Stimulated activated CD4-positive, alpha-beta T cell treated with anti-CD3 and anti-CD28 coated beads, Interleukin-1b, Interleukin-23, amount 100 ng/mL, for 48 hours (primary cell): ENCODE results near the gene TRAF7.

Experiments used
- DNase-seq: peaks from one replicate; pipeline ENCODE4 v3.0.0-alpha.2; 2020

TRAF7 gene

DNA sequence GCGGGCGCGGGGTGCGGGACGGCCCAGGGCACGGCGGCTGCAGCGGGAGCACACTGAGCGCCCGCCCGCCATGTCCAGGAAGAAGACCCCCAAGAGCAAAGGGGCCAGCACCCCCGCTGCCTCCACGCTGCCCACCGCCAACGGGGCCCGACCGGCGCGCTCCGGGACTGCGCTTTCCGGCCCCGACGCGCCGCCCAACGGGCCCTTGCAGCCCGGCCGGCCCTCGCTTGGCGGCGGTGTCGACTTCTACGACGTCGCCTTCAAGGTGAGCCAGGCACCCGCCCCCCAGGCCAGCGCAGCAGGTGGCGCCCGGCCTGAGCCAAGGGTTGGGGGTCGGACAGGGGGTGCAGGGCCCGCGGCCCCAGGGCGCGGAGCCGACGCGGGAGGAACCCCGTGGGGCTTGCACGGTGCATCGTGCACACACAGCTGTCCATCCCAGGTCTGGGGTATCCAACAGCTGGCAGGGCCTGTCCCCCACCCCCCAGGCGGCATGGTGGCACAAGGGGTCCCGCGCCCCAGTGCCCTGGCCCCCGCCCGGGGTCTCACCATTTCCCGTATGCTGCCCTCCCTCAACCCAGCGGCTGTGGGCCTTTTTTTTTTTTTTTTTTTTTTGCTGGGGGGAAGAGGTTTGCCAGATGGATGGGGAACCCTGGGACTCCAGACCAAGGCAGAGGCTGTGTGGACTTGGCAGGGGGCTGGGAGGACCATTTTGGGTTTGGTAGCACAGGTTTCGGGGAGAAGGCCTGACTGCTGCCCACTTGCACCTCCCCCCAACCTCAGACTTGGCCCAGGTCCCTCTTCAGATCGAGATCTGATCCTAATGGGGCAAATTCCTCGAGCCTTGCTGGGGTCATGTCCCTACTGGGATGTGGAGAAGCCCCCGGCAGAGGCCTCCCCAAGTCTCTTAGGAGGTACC is 6.6 kb upstream of the TRAF7 start:
- no peak for DNase-seq

DNA sequence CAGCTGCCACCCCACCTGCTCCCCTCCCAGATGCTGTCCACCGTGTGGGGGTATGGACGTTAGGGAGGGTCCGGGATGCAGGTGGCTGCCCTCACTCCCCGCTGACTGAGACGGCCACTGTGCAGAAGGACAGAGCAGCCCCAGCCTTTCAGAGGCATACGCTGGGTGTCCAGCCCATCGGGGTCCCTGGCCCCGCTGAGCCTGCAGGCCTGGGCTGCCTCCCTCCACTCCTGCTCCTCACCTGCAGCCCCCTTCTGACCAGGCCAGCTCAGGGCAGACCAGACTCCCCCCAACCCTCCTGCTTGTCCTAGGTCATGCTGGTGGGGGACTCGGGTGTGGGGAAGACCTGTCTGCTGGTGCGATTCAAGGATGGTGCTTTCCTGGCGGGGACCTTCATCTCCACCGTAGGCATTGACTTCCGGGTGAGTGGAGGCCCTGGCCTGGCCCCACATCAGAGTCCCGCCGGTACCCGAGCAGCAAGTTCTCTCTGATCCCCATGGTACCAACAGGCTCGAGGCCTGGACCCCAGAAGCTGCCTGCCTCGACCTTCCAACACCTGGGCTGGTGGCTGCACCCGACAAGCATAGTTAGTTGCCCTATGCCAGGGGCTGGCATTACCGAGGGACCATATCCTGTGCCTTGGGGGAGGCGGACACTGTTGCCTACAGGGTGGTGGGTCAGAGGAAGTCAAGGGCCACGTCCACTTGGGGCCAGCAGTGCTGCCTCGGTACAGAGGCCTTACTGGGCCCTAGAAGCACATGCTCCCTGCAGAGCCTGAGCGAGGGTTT is 5.8 kb upstream of the TRAF7 start:
- DNase-seq, result no peak

DNA sequence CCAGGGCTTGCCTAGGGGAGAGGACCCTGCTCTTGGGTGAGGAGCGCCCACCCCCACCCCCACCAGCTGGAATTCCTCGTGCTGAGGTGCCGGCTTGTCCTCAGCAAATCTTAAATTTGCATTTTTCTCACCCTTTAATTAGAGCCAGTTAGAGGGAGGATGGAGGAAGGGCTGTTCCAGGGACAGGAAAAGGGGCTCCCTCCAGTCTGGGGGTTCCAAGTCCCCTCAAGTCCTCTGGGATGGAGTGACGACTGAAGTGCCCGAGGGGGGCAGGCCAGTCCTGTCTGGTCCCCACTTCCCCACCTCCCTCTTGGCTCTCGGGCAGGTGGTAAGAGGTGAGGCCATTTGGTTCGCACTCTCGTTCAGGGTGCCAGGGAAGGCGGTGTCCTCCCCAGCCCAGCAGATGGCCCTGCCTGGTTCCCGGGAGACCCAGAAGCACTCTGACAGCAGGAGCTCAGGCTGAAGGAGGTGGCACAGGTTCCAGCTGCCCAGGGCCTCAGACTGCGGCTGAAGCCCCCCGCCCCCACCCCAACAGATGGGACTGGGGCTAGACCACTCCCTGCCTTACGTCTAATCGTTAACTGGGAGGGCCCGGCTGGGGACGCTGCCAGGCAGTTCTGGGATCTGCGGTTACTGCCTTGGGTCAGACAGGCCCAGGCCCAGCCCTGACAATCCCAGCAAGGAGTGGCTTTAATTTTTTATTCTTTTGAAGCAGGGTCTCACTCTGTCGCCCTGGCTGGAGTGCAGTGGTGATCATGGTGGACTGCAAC is 5.0 kb upstream of the TRAF7 start:
- DNase-seq, result no peak

DNA sequence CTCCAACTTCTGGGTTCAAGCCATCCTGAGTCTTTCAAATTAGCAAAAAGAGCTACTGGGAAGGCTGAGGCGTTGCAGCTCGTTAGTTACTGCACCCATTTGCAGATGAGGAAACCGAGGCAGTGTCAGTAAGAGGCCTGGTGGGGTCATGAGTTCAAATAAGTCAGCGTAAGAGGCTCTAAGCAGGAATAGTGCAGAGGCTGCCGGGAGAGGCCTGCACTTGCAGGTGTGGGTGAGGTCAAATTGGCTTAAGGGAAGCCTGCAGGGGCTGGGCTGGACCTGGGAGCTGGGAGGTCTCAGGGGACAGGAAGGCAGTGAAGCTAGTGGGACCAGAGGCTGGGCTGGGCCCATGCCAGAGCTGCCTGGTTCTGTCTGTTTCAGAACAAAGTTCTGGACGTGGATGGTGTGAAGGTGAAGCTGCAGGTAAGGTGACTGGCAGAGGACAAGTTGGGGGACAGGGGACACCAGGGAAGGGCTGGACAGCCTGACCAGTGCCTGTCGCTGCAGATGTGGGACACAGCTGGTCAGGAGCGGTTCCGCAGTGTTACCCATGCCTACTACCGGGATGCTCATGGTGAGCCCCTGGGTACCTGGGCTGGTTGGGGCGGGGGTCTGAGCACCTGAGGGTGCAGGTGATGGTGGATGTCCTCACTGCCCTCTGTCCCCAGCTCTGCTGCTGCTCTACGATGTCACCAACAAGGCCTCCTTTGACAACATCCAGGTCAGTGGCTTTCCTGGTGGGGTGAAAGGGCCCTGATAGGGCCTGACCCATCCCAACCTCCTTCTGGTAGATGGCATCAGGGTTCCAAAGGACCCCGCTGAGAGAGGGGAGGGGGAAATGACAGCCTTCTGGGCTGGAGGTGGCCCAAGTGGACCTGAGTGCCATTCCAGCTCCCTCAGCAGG is 4.1 kb upstream of the TRAF7 start:
- no peak for DNase-seq

DNA sequence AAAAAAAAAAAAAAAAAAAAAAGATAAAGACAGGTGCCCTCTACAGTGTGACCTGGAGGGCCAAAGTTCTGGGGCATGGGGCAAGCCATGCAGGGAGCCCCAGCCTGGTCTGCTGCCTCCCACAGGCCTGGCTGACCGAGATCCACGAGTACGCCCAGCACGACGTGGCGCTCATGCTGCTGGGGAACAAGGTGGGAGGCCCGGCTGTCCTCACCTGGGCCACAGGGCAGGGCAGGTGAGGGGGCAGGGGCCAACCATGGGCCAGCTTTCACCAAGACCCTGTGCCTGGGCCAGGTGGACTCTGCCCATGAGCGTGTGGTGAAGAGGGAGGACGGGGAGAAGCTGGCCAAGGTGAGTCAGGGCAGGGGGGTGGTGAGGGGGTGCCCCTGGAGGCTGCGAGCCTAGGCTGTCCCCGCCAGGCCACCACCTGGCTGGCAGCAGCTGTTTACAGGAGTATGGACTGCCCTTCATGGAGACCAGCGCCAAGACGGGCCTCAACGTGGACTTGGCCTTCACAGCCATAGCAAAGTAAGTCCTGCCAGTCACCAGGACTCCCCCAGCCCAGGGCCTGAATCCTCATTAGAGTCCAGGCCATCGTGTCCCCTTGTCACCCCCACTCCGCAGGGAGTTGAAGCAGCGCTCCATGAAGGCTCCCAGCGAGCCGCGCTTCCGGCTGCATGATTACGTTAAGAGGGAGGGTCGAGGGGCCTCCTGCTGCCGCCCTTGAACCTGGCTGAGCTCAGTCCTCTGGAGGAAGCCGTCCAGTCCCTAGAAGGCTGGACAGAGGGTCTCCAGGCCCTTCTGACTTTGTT is 2.7 kb upstream of the TRAF7 start:
- peak; percentile 42 for DNase-seq

DNA sequence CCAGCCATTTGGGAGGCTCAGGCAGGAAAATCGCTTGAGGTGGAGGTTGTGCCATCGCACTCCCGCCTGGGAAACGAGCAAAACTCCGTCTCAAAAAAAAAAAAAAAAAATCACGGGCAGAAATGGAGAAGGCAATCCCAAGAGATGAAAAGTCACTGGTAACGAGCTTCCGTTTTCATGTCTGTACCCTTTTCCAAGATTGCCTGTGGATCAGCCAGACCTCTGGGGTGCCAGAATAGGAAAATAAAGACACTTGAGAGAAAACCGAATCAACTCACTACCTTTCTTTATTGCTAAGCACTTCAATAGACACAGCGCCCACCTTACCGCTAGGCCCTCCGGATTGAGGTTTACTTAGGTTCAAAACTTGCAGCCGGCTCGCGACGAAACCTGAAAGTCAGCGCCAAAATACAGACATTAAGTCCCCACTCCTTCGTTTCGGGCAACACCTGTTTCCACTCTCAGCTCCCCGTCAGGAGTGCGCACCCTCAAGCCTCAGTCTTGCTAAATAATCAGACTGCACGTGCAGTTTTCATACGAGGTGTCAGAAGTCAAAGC is 970 bp upstream of the TRAF7 start:
- no peak for DNase-seq

DNA sequence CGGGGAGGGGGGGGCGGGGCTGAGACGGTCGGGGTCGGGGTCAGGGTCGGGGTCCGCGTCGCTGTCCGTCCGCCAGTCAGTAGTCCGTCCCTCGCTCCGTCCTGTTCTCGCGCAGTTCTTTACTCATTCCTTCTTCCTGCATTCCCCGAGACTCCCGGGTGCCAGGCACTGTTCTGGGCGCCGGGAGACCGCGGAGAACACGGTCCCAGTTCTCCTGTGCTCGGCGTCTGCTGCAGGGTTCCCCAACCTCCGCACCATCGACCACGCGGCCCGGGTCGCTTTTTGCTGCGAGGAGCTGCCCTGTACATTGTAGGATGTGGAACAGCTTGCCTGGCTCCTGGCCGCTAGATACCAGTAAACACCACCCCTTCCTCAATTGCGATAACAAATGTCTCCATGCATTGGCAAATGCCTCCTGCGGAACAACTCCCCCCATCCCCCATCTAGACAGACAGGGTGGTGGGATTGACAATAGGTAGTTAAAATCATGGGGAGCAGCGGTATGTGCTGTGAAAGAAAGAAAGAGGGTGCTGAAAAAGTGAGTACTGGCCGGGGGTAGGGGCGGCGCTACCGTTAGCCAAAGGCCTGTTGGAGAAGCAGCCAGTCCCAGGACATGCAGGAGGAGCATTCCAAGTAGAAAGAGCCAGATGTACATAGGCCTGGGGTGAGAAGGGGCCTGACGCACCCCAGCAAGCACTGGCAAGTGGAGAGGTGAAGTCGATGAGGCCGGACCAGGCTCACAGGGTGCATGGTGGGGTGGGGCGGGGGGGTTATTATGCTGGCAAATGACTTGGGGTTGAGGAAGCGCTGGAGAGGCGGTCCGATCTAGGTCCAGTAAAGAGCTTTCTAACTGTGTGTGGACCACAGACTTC is 631 bp downstream of the TRAF7 start:
- DNase-seq, result no peak

DNA sequence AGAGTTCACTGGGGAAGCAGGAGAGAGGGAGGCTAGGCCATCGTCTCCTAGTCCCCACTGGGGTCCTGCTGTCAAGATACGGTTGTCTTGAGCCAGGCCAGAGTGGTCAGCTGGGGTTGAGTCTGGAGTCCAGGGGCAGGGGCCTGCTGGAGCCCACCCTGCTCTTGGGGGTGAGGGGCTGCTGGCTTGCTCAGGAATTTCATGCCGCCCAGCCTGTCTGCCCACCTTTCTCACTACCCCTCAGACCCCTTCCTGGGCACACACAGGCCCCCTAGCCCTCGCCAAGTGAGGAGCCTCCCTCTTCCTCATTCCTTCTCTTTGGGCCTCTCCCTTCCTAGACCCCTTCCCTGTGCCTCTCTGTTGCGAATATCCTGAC is 1.3 kb downstream of the TRAF7 start:
- DNase-seq, result no peak

DNA sequence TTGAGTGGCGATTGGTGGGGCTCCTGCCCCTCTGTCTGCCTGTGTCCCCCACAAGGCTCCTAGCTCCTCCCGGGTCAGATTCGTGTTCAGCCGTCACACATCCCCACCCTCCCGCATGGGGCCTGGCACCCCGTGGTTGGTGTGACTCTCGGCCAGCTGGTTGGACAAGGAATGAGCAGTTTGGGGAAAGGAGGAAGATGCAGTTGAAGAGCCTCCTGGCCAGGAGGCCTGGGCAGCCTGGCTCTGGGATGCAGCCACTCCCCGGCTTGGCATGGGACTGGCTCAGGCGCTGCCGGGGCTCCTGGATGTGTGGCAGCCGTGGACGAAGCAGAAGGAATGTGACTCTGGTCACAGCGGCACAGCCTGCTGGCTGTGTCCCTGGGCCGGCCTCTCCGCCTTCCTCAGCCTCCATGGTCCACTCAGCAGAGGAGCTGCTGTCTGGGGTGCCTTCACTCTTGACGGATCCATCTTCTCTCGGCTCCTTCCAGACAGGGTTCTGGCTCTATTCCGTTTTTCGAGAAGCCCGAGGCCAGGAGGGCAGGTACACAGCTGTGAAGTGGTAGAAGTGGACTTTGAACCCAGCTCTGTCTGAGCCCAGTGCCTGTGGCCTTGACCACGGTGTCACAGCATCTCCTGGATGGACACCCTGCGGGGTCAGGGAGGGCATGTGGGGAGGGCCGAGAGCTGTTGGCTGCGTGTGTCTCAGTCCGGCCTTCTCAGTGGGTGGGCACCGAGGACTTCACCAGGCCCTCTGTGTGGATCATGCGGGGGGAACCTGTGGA is 2.1 kb downstream of the TRAF7 start:
- no peak for DNase-seq

DNA sequence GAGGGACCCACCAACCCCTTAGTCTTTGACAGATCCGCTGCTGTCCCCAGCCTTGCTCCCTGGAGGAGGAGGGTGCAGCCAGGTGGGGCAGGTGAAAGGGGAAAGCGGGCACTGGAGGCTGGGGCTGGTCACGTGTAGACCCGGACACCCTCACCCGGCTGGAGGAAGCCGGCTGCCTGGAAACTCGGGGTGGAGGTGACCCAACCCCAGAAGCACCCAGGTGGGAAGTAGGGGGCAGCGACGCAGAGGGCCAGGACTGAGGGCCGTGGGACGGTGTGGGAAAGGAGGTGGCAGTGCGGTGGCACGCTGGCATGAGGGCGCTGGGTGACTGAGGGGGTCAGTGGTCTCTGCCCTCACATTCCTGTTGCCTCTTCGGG is 2.7 kb downstream of the TRAF7 start:
- DNase-seq, result no peak

DNA sequence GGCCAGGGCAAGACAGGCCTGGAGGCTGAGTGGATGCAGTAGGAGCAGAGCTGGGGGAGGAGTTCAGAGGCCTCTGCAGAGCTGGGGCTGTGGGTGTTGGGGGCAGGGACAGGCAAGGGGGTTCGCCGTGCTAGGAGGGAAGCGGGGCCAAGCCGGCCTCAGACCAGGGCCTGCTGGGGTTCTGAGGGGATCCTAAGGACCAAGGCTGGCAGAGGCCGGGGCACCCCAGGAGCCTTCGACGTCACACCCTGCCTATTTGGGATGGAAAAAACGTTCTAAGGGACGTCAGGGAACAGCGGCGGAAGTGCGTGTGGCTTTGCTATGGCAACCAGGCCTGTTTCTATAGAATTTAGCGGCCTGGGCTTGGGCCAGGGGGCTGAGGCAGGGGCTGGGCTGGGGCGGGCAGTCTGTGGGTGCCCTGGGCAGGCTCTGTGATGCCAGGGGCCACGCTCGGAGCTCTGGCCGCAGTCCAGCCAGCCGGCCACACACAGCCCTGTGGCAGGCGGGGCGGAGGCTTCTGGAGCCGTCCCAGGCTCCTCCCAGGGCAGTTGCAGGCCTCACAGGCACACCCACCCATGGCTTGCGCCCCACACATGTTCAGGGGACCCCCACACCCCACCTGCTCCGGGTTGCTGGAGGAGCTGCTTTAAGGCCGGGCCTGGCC is 3.7 kb downstream of the TRAF7 start:
- DNase-seq, result no peak

DNA sequence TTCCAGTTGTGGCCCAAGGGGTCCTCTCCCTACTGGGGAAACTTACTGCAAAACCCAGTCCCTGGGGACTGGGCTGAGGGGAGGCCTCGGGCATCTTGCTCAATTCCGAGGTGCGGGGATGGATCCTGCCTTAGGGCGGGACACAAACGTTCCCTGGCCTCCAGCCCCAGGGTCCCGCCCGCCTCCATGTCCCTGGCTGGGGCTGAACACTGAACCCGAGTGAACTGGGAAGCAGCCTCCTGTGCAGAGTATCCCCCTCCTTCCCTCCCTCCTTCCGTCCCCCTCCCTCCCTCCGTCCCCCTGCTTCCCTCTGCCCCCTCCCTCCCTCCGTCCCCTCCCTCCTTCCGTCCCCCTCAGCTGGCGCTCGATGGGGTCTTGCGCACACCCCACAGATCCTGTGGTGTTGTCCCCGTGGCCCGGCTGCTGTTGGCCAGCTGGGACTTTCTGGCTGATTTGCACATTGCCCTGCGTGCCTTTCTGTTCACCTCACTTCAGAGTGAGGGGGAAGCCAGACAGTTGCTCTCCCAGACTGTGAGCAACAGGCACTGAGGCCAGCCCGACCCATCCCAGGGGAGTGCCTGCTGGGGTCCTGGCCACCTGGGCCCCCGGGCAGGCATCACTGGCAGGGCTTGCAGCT is 5.5 kb downstream of the TRAF7 start:
- no peak for DNase-seq

DNA sequence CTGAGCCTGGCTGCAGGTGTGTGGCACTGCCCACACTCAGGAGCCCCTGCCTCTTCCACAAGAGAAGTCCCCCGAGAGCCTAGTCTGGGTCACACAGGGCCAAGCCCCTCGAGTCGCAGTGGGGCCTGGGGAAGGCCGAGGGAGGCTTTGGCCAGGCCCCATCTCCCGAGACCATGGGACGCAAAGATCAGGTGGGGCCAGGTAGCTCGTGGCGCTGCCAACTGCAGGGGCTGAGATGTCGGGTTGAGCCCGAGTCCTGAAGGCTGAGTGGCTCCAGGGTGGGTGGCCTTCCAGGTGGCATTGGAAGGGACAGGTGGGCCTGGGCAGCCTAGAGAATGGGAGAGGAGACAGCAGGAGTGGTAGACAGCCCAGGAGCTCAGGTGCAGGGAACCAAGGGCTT is 6.3 kb downstream of the TRAF7 start:
- DNase-seq, result no peak

DNA sequence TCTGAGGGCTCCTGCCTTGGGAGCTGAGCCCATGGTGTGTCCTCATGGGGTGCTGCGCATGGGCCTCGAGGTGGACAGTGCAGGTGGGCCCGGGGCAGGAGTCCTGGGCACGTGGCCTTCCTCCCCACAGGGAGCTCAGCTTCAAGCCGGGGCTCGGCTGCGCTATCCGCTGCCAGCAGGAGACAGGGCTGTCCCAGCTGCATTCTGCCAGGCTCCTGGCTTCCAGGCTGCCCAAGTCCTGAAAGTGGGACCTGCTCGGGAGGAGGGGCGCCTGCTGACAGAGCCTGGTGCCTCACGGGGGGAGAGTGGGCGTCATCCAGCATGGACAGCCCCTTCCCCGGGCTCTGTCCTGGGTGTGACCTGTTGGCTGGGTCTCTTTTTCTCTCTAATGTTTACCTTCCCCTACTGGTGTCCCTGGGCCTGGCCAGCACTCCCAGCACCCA is 7.1 kb downstream of the TRAF7 start:
- no peak for DNase-seq

DNA sequence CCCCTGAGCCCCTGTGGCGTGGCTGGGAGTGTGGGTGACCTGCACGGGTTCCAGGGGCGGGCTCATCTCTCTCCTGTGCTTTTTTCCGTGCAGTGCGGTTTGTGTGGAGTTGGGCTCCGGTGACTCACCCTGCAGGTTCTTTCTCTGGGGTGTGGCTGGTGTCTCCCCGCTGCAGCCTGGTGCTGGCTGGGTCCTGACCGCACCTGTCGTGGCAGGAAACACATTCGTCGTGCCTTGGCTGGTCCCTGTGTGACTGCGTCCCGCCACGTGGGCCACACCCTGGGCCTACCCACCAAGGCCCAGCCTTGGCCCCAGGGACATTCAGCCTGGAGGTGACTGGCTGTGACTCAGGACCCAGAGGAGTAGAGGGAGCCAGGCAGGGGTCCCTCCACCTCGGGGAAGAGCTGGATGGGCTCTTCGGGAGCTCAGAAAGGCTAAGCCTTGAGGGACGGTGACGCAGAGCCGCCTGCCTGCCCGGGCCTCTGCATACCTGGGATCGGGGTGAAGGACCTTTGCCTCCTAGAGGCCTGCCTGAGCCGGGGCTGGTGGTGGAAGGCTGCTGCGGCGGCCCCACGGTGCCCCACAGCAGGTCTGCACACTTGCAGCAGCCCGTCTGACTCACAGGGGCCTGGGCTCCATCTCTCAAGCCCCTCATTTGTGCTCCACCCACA is 7.8 kb downstream of the TRAF7 start:
- DNase-seq, result no peak

DNA sequence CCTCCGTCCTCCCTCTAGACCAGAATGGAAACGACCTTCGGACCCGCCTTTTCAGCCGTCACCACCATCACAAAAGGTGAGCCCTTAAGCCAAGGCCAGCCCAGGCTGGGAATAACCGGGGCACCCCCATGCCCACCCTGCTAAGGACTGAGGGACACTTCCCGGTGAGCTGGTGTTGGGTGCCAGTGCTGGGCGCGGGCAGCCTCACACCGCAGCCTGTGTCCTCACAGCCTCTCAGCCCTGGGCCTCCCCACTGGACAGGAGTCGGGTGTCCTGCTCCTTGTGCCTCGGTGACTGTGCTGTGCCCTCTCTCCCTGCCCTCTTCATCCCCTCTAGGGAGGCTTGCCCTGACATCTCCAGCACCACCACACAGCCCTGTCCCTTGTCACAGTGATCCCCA is 10.3 kb downstream of the TRAF7 start:
- DNase-seq, result no peak

DNA sequence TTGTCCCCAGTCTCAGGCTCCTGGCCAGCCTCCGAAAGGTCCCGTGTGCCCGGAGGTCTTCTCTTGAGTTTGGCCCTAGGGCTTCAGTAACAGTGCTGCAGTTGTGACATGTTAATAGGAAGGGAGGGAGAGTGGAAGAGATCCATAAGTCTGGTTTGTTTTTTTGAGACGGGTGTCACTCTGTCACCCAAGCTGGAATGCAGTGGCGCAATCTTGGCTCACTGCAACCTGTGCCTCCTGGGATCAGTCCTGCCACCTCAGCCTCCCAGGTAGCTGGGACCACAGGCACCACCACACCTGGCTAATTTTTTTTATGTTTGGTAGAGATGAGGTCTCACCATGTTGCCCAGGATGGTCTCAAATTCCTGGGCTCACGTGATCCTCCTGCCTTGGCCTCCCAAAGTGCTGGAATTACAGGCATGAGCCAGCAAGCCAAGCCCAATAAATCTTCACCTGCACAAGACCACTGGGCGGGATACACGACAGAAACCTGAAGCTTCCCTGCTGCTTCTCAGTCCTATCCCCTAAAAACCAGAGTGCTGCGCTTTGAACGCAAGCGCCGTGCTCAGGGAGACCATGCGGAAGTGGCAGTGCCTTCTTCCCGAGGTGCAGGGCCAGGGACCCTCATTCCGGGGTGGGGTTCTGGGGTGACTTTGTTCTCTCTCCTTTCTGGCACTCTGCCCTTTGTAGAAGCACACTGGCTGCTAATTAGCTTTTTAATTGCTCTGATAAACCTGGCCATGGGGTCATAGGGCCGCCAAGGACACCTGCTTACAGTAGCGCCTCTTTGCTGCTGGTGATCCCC is 10.9 kb downstream of the TRAF7 start:
- no peak for DNase-seq
